GM19397 (cell line): Measurements from ENCODE around the gene SH3BP5.
A peak's percentile ranks its signal among the peaks of the same experiment; 100 is the strongest.

ENCODE experiments used
- ATAC-seq: cut with Tn5 transposase; IDR thresholded peaks from one replicate; pipeline ENCODE4 v1.9.1; 2021; ENCODE audit warnings: mild to moderate bottlenecking, moderate library complexity; ENCODE audit not compliant: unreplicated experiment

The SH3BP5 gene

GRCh38 chr3:15299036-15299435, 33.4 kb downstream of the SH3BP5 start:
- no peak for ATAC-seq

GRCh38 chr3:15298504-15298903, 33.9 kb downstream of the SH3BP5 start:
- ATAC-seq = no peak

- ATAC-seq = no peak
Observed at GRCh38 chr3:15297608-15298350, 34.6 kb downstream of the SH3BP5 start.

- ATAC-seq = no peak
Observed at GRCh38 chr3:15295506-15295905, 36.9 kb downstream of the SH3BP5 start.

GRCh38 chr3:15294929-15295328, 37.5 kb downstream of the SH3BP5 start:
- ATAC-seq = no peak

- ATAC-seq = no peak
Observed at GRCh38 chr3:15292765-15293522, 39.4 kb downstream of the SH3BP5 start.

- peak; percentile 87 for ATAC-seq
Observed at GRCh38 chr3:15291589-15292541, 40.5 kb downstream of the SH3BP5 start.

GRCh38 chr3:15290736-15291135, 41.6 kb downstream of the SH3BP5 start:
- ATAC-seq = no peak

- no peak for ATAC-seq
Observed at GRCh38 chr3:15289661-15290060, 42.7 kb downstream of the SH3BP5 start.

- ATAC-seq = no peak
Observed at GRCh38 chr3:15288331-15289035, 43.9 kb downstream of the SH3BP5 start.

- ATAC-seq = no peak
Observed at GRCh38 chr3:15287565-15288330, 44.6 kb downstream of the SH3BP5 start.

GRCh38 chr3:15286022-15286421, 46.4 kb downstream of the SH3BP5 start:
- ATAC-seq = no peak

GRCh38 chr3:15284121-15284889, 48.1 kb downstream of the SH3BP5 start:
- ATAC-seq = no peak

- ATAC-seq = no peak
Observed at GRCh38 chr3:15283702-15284101, 48.7 kb downstream of the SH3BP5 start.

GRCh38 chr3:15281817-15282216, 50.6 kb downstream of the SH3BP5 start:
- no peak for ATAC-seq

GRCh38 chr3:15280853-15281532, 51.4 kb downstream of the SH3BP5 start:
- ATAC-seq = no peak

- no peak for ATAC-seq
Observed at GRCh38 chr3:15279671-15280402, 52.5 kb downstream of the SH3BP5 start.

GRCh38 chr3:15279205-15279604, 53.2 kb downstream of the SH3BP5 start:
- ATAC-seq = no peak
